Measurements from ENCODE around the gene JPT2.

Gene JPT2

DNA sequence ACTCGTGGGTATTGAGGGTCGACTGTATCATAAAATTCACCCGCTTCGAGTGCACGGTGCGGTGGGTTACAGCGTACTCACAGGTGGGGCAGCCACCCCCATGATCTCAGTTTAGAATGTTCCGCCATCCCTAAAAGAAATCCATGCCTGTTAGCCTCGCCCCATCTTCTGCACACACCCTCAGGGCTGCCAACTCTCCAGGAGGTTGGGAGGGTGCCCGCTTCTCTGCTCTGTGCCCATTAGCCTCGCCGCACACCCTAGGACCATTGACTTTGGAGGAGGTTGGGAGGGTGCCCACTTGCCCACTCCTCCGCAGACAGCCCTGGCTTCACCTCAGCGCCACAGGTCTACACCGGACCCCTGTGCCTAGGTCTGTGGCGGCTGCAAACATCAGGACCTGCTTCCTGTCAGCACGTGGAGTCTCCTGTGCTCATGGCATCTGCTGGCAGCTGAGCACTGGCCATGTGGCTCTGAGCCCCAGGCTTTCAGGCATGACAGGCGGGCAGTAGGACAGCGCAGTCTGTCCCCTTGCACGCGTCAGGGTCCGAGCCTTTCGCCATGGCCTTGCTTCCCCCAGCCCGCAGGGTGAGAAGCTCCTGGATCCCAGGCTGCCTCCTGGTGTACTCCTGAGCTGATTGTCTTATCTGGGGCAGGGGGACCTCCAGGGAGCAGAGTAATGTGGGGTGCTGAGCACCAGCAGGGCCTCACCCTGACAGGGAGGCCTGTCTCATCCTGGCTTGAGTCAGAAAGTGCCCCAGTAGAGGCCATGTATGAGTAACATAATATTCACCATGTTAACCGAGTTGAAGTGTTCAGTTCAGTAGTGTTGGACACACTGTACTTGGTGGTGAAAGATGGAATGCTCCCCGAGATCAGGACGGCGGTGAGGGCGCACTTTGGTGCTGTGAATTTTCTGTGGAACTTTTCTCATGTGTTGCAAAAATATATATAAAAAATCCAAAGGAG lies 71.4 kb downstream of the JPT2 start:
- H3K4me3 ChIP-seq (ENCODE audit: low read depth, low read length) = no peak overlapping the region
- ChIA-PET CTCF (interaction anchor here (2.2 kb wide), 1 partner anchor 44 kb away, joined by 6 read pairs; the partner anchor contains the start of gene MAPK8IP3), POLR2A (interaction anchor here (0.5 kb wide), 1 partner anchor 1057 kb away, joined by 3 read pairs; no protein-coding TSS in a partner anchor)
- TF ChIP-seq, protein P1, sequence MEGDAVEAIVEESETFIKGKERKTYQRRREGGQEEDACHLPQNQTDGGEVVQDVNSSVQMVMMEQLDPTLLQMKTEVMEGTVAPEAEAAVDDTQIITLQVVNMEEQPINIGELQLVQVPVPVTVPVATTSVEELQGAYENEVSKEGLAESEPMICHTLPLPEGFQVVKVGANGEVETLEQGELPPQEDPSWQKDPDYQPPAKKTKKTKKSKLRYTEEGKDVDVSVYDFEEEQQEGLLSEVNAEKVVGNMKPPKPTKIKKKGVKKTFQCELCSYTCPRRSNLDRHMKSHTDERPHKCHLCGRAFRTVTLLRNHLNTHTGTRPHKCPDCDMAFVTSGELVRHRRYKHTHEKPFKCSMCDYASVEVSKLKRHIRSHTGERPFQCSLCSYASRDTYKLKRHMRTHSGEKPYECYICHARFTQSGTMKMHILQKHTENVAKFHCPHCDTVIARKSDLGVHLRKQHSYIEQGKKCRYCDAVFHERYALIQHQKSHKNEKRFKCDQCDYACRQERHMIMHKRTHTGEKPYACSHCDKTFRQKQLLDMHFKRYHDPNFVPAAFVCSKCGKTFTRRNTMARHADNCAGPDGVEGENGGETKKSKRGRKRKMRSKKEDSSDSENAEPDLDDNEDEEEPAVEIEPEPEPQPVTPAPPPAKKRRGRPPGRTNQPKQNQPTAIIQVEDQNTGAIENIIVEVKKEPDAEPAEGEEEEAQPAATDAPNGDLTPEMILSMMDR (IDR thresholded peaks at IDR 0.05; ENCODE audit: insufficient read depth, low read length, missing control alignments) = no peak
- DNase-seq (ENCODE audit: low read depth, low spot score) = no peak

Data from AG04449 (cell line).